Globus pallidus (tissue), 1 donor: ENCODE data around the gene MIEF2.
"Not testable (repeated sequence)": the region's sequence is repeated elsewhere in the genome, so short reads cannot be mapped to it uniquely, and the experiment has no call there.

Experiments used
- DNase-seq: peaks from one replicate; pipeline ENCODE4 v3.0.0-alpha.2; 2015; ENCODE audit warnings: low spot score

The MIEF2 gene

DNA sequence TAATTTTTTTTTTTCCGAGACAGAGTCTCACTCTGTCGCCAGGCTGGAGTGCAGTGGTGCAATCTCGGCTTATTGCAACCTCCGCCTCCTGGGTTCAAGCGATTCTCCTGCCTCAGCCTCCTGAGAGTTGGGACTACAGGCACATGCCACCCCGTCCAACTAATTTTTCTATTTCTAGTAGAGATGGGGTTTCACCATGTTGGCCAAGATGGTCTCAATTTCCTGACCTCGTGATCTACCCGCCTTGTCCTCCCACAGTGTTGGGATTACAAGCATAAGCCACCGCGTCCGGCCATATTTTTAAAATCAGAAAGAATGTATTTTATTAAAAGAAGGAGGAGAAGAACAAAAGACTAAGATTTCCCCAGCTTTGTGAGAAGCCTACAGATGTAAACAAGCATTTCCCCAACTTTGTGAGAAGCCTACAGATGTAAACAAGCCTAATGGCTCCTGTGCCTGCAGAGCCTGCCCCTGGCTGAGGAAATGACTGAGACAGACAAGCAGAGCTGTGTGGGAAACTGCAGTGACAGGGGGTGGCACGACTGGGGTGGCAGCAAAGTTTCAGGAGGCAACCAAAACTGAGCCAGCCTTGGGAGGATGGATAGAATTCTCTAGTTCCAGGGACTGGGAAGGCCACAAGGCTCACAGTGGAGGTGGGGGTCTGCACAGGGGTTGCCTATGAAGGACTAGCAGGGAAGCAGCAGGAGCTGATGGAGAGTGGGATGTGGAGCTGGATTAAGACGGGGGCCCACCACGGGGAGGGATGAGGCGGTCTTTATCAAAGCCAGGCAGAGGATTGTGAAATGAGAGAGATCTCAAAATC, 31.5 kb downstream of the MIEF2 start:
- DNase-seq = no peak

DNA sequence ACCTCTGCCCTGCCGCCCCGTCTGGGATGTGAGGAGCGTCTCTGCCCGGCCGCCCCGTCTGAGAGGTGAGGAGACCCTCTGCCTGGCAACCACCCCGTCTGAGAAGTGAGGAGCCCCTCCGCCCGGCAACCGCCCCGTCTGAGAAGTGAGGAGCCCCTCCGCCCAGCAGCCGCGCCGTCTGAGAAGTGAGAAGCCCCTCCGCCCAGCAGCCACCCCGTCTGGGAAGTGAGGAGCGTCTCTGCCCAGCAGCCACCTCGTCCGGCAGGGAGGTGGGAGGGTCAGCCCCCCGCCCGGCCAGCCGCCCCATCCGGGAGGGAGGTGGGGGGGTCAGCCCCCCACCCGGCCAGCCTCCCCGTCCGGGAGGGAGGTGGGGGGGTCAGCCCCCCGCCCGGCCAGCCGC, 37.6 kb downstream of the MIEF2 start:
- DNase-seq = not testable (repeated sequence)

DNA sequence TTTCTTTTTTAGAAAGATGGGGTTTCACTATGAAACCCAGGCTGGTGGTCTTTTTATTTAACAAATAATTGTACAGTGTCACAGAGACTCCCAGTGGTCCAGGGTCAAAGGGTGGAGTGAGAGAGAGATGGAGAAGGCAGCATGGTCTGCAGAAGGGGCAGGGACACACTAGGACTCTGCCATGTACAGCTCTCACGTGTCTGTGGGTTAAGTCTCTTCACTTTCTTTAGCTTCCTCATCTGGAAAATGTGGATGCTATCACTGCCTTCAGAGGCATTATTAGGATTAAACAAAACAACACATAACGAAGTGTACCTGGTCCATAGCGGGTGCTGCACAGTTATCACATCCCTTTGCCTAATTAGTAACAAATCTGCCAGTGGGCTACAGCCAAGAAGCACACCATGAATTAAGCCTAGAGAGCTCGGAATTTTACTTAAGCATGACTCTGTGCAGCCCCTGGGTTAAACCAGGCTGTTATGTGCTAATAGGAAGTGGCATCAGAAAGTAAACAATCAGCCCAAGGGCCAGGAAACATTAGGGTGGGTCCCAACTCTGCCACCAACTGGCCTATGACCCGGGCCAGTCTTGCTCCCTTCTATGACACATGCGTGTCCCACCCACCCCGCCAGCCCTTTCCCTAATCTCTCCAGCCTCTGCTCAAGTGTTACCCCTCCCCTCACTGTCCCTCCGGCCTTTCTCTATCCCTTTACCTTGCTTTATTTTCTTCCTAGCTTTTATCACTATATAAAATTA, 40.4 kb downstream of the MIEF2 start:
- no peak for DNase-seq

DNA sequence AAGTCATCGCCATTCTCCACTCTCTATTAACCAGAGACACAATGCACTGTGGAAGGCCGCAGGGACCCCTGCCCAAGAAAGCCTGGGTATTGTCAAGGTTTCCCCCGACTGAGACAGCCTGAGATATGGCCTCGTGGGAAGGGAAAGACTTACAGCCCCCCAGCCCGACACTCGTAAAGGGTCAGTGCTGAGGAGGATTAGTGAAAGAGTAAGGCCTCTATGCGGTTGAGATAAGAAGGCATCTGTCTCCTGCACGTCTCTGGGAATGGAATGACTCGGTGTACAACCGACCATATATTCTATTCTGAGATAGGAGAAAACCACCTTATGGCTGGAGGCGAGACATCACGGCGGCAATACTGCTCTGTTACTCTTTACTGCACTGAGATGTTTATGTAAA, 42.7 kb downstream of the MIEF2 start:
- DNase-seq = not testable (repeated sequence)

DNA sequence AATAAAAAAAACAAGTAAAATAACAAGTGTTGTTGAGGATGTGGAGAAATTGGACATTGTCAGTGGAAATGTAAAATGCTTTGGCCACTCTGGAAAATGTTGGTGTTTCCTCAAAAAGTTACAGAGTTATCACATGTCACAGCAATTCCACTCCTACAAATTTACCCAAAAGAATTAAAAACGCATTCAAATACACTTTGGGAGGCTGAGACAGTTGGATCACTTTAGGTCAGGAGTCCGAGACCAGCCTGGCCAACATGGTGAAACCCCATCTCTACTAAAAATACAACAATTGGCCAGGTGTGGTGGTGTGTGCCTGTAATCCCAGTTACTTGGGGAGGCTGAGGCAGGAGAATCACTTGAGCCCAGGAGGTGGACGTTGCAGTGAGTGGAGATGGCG, 48.7 kb downstream of the MIEF2 start:
- DNase-seq = no peak

DNA sequence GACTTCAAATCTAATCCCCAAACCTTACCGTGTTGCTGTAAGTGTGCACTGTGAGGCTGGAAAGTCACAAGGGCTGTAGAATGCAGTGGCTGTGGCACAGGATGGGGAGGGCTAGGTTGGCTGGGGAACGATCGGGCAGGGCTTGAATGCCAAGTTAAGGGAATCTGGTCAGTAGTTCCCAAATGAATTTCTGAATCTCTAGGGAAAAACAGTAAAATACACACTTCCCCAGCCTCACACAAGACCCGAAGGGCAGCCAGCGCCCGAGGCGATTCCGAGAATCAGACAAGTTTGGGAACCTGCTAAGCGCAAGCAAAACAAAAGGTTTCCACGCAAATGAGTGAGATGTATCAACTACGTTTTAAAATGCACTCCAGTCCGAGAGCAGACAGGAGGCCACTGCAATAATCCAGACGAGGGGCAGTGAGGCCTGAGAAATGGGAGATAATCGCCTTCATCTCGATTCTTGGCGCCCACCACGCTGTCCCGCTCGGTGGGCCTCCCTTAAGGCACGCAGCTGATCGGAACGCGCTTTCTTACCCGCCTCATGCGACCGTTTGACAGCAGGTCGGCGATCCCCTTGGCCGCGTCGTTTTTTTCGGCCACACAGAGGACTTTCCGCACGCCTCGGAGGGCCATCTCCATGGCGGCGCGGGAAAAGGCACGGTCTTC, 53.7 kb downstream of the MIEF2 start:
- DNase-seq = no peak

DNA sequence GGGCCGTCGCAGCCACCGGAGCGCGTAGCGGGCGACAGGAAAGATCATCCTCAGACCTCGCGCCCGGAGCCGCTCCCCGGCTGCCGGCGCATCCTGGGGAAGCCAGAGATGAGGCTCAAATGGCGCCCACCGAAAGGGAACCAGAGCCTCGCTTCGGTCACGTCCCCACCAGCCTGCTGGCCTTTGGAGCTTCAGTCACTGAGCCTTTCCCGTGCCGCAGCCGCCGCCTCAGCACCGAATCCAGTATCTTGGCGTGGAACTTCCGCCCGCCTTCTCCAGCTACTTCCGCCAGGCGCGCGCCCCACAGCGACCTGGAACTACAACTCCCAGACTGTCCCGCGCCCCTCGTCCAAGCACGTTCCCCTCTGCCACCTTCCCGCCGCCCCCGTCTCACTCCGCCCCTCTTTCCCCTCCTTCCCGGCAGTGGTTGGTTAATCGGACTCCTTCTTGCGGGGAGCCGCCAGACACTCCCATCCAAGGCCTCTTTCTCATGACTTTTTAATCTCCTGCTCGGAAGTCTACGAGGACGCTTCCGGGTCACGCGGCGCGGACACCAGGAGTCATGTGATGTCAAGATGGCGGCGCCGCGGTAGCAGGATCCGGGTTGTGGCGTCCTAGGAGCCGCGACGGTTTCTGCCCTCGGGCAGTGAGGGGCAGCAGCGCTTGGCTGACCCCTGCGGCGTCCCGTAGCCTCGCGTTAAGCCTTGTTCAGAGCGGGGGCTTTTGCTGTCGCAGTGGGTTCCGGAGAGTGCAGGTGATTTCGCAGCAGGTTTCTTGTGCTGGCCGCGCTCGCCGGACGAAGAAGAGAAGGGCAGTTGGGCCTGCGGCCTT, 54.5 kb downstream of the MIEF2 start, which contains the start of the genes SMCR8 and TOP3A:
SMCR8 (plus strand) TSS at position 563 of the 831 bp plus-strand sequence. CDS start 497 bp downstream, outside the sequence.
TOP3A (minus strand) TSS at position 264 of the 831 bp plus-strand sequence; CDS start at position 48, 216 bp downstream.
- DNase-seq = peak; percentile 97

DNA sequence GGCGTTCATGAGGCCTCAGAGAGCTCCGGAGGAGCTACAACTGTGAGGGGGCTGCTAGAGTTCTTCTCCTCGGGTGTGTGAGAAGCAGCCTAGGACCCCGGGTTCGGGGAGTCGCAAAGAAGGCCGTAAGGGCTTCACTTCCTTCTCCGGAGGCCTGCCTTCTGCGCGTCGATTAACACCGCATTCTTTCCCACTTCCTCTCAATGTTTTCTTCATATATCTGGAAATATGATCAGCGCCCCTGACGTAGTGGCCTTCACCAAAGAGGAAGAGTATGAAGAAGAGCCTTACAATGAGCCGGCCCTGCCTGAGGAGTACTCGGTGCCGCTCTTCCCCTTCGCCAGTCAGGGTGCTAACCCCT, 55.1 kb downstream of the MIEF2 start:
- DNase-seq = no peak

DNA sequence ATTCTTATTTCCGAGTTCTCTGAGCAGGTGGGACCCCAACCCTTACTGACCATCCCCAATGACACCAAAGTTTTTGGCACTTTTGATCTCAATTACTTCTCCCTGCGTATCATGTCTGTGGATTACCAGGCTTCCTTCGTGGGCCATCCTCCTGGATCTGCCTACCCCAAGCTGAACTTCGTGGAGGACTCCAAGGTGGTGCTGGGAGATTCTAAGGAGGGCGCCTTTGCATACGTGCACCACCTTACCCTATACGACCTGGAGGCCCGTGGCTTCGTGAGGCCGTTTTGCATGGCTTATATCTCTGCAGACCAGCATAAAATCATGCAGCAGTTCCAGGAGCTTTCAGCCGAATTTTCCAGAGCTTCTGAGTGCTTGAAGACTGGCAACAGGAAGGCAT, 55.5 kb downstream of the MIEF2 start:
- DNase-seq = no peak
